ENCODE measurements around the gene RNU6-7.

RNU6-7 gene

GRCh38 chr14:32202998-32203882 is 1.4 kb downstream of the RNU6-7 start, which contains the start of gene RNU6-8:
RNU6-8 (minus strand) TSS chr14:32203269.
- ATAC-seq (ENCODE audit: insufficient read depth, low read depth) (peak; percentile 87), DNase-seq (peak; percentile 82)
- Histone ChIP-seq H3K4me3 (ENCODE audit: low read depth in 1 of 2, low read length in 2 of 2) (peak within 1 kb of the TSS; percentile 18 to 63; a peak in 3 of 4 replicates), H4K20me1 (ENCODE audit: insufficient read depth, low read length) (no peaks in the 10 kb centered on the region), H3K4me2 (ENCODE audit: insufficient read depth, low read length) (peak within 1 kb of the TSS; percentile 86), H3K9ac (ENCODE audit: low read depth, low read length) (peak within 1 kb of the TSS; percentile 49), H3K27ac (ENCODE audit: low read length) (peak within 1 kb of the TSS; percentile 61; the same call in 1 of the 2 replicates), H3K27me3 (ENCODE audit: insufficient read depth, low read length, poor library complexity) (peaks cover 45% of the 10 kb centered on the region), H3K36me3 (ENCODE audit: insufficient read depth, low read length) (no peaks in the 10 kb centered on the region), H3K4me1 (ENCODE audit: insufficient read depth, low read length) (peaks cover 37% of the 10 kb centered on the region), H3K79me2 (ENCODE audit: insufficient read depth, low read length) (no peaks in the 10 kb centered on the region), H3K9me3 (ENCODE audit: insufficient read depth, low read length, severe bottlenecking) (no peaks in the 10 kb centered on the region), H2AFZ (ENCODE audit: low read depth, low read length) (peak within 1 kb of the TSS; percentile 50)
- peak; percentile 31 for TF ChIP-seq EZH2 (IDR thresholded peaks at IDR 0.05; ENCODE audit: borderline replicate concordance, low read depth, low read length, severe bottlenecking)
- TF ChIP-seq CTCF (IDR thresholded peaks at IDR 0.05; ENCODE audit: borderline replicate concordance, extremely low read depth, low read length, poor library complexity, severe bottlenecking) = no peak

GRCh38 chr14:32203928-32204357 is 2.1 kb downstream of the RNU6-7 start:
- H3K9ac ChIP-seq (ENCODE audit: low read depth, low read length) = peak overlapping the region; percentile 49; the same call in 1 of the 2 replicates
- no peaks in the 10 kb centered on the region for H4K20me1 ChIP-seq (ENCODE audit: insufficient read depth, low read length)
- no peaks in the 10 kb centered on the region for H3K9me3 ChIP-seq (ENCODE audit: insufficient read depth, low read length, severe bottlenecking)
- peak overlapping the region in 1 of 2 experiments; percentile 63; a peak in 3 of 4 replicates for H3K4me3 ChIP-seq (ENCODE audit: low read depth in 1 of 2, low read length in 2 of 2)
- H3K27ac ChIP-seq (ENCODE audit: low read length) = no peak overlapping the region
- ATAC-seq (ENCODE audit: insufficient read depth, low read depth) (no peak), DNase-seq (no peak)
- no peaks in the 10 kb centered on the region for H3K36me3 ChIP-seq (ENCODE audit: insufficient read depth, low read length)
- H3K4me2 ChIP-seq (ENCODE audit: insufficient read depth, low read length) = peak overlapping the region; percentile 86
- no peaks in the 10 kb centered on the region for H3K79me2 ChIP-seq (ENCODE audit: insufficient read depth, low read length)
- peaks cover 45% of the 10 kb centered on the region for H3K27me3 ChIP-seq (ENCODE audit: insufficient read depth, low read length, poor library complexity)
- peaks cover 37% of the 10 kb centered on the region for H3K4me1 ChIP-seq (ENCODE audit: insufficient read depth, low read length)
- TF ChIP-seq CTCF (IDR thresholded peaks at IDR 0.05; ENCODE audit: borderline replicate concordance, extremely low read depth, low read length, poor library complexity, severe bottlenecking) (no peak), EZH2 (IDR thresholded peaks at IDR 0.05; ENCODE audit: borderline replicate concordance, low read depth, low read length, severe bottlenecking) (no peak)
- H2AFZ ChIP-seq (ENCODE audit: low read depth, low read length) = peak overlapping the region; percentile 50

- H3K79me2 ChIP-seq (ENCODE audit: insufficient read depth, low read length) = no peaks in the 10 kb centered on the region
- H3K27me3 ChIP-seq (ENCODE audit: insufficient read depth, low read length, poor library complexity) = peaks cover 36% of the 10 kb centered on the region
- H3K9ac ChIP-seq (ENCODE audit: low read depth, low read length) = no peak overlapping the region
- H4K20me1 ChIP-seq (ENCODE audit: insufficient read depth, low read length) = no peaks in the 10 kb centered on the region
- H3K36me3 ChIP-seq (ENCODE audit: insufficient read depth, low read length) = no peaks in the 10 kb centered on the region
- no peak overlapping the region for H3K4me3 ChIP-seq (ENCODE audit: low read depth in 1 of 2, low read length in 2 of 2)
- no peak overlapping the region for H3K4me2 ChIP-seq (ENCODE audit: insufficient read depth, low read length)
- no peaks in the 10 kb centered on the region for H3K9me3 ChIP-seq (ENCODE audit: insufficient read depth, low read length, severe bottlenecking)
- no peak for ATAC-seq (ENCODE audit: insufficient read depth, low read depth)
- TF ChIP-seq CTCF (IDR thresholded peaks at IDR 0.05; ENCODE audit: borderline replicate concordance, extremely low read depth, low read length, poor library complexity, severe bottlenecking) (no peak), EZH2 (IDR thresholded peaks at IDR 0.05; ENCODE audit: borderline replicate concordance, low read depth, low read length, severe bottlenecking) (no peak)
- no peak overlapping the region for H3K27ac ChIP-seq (ENCODE audit: low read length)
- DNase-seq = no peak
- peaks cover 36% of the 10 kb centered on the region for H3K4me1 ChIP-seq (ENCODE audit: insufficient read depth, low read length)
- H2AFZ ChIP-seq (ENCODE audit: low read depth, low read length) = no peak overlapping the region
Measured at GRCh38 chr14:32205554-32205953, 3.7 kb downstream of the RNU6-7 start.
